Neural progenitor cell (in vitro differentiated cells): Measurements from ENCODE around the gene STK40.

Experiments
- EZH2 ChIP-seq: fragments of 200-600 bp; sonication (generic); IDR thresholded peaks from 2 replicates; pipeline ENCODE4 v1.6.1; 2017; ENCODE audit warnings: antibody characterized with exemption, mild to moderate bottlenecking, moderate library complexity
- EZH2phosphoT487 ChIP-seq: fragments of 200-600 bp; sonication (generic); IDR thresholded peaks from 2 replicates; pipeline ENCODE4 v1.6.1; 2017; ENCODE audit warnings: antibody characterized with exemption
- TF ChIP-seq, protein P1 (sequence below): fragments of 200-600 bp; sonication (generic); IDR thresholded peaks from 2 replicates; pipeline ENCODE4 v1.5.1; 2017; ENCODE audit warnings: antibody characterized with exemption, mild to moderate bottlenecking

- TF ChIP-seq, protein P1, sequence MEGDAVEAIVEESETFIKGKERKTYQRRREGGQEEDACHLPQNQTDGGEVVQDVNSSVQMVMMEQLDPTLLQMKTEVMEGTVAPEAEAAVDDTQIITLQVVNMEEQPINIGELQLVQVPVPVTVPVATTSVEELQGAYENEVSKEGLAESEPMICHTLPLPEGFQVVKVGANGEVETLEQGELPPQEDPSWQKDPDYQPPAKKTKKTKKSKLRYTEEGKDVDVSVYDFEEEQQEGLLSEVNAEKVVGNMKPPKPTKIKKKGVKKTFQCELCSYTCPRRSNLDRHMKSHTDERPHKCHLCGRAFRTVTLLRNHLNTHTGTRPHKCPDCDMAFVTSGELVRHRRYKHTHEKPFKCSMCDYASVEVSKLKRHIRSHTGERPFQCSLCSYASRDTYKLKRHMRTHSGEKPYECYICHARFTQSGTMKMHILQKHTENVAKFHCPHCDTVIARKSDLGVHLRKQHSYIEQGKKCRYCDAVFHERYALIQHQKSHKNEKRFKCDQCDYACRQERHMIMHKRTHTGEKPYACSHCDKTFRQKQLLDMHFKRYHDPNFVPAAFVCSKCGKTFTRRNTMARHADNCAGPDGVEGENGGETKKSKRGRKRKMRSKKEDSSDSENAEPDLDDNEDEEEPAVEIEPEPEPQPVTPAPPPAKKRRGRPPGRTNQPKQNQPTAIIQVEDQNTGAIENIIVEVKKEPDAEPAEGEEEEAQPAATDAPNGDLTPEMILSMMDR, result no peak
- TF ChIP-seq EZH2 (no peak), EZH2phosphoT487 (no peak)
Observed at GRCh38 chr1:36380143-36380619, 5.5 kb downstream of the STK40 start.
